ENCODE measurements around the gene ABLIM2.

The ABLIM2 gene

GRCh38 chr4:8101213-8102075 is 57.2 kb downstream of the ABLIM2 start:
- DNase-seq (ENCODE audit: extremely low read depth, insufficient read length) = no peak
- H3K36me3 ChIP-seq (ENCODE audit: control insufficient read depth, insufficient read depth, low read length) = no peaks in the 10 kb centered on the region
- no peak for TF ChIP-seq CTCF (IDR thresholded peaks at IDR 0.05; ENCODE audit: insufficient read depth, low read length, poor library complexity, severe bottlenecking)
- H3K27me3 ChIP-seq (replicated peaks; ENCODE audit: control insufficient read depth, insufficient read depth, low read length) = no peaks in the 10 kb centered on the region; the same call in 1 of the 2 replicates
- H3K4me3 ChIP-seq (replicated peaks; ENCODE audit: low read depth, low read length) = no peak overlapping the region

- no peak for DNase-seq (ENCODE audit: extremely low read depth, insufficient read length)
- no peak for TF ChIP-seq CTCF (IDR thresholded peaks at IDR 0.05; ENCODE audit: insufficient read depth, low read length, poor library complexity, severe bottlenecking)
- Histone ChIP-seq H3K27me3 (replicated peaks; ENCODE audit: control insufficient read depth, insufficient read depth, low read length) (no peaks in the 10 kb centered on the region; the same call in 1 of the 2 replicates), H3K4me3 (replicated peaks; ENCODE audit: low read depth, low read length) (no peak overlapping the region), H3K36me3 (ENCODE audit: control insufficient read depth, insufficient read depth, low read length) (no peaks in the 10 kb centered on the region)
Observed at GRCh38 chr4:8099981-8100464, 58.6 kb downstream of the ABLIM2 start.

GRCh38 chr4:8098506-8098905 is 60.1 kb downstream of the ABLIM2 start:
- no peak overlapping the region for H3K4me3 ChIP-seq (replicated peaks; ENCODE audit: low read depth, low read length)
- H3K36me3 ChIP-seq (ENCODE audit: control insufficient read depth, insufficient read depth, low read length) = no peaks in the 10 kb centered on the region
- DNase-seq (ENCODE audit: extremely low read depth, insufficient read length) = no peak
- TF ChIP-seq CTCF (IDR thresholded peaks at IDR 0.05; ENCODE audit: insufficient read depth, low read length, poor library complexity, severe bottlenecking) = no peak
- no peaks in the 10 kb centered on the region; the same call in 1 of the 2 replicates for H3K27me3 ChIP-seq (replicated peaks; ENCODE audit: control insufficient read depth, insufficient read depth, low read length)

- Histone ChIP-seq H3K4me3 (replicated peaks; ENCODE audit: low read depth, low read length) (no peak overlapping the region), H3K27me3 (replicated peaks; ENCODE audit: control insufficient read depth, insufficient read depth, low read length) (no peaks in the 10 kb centered on the region), H3K36me3 (ENCODE audit: control insufficient read depth, insufficient read depth, low read length) (no peaks in the 10 kb centered on the region)
- TF ChIP-seq CTCF (IDR thresholded peaks at IDR 0.05; ENCODE audit: insufficient read depth, low read length, poor library complexity, severe bottlenecking) = no peak
- DNase-seq (ENCODE audit: extremely low read depth, insufficient read length) = no peak
Observed at GRCh38 chr4:8097721-8098345, 60.8 kb downstream of the ABLIM2 start.

DNA sequence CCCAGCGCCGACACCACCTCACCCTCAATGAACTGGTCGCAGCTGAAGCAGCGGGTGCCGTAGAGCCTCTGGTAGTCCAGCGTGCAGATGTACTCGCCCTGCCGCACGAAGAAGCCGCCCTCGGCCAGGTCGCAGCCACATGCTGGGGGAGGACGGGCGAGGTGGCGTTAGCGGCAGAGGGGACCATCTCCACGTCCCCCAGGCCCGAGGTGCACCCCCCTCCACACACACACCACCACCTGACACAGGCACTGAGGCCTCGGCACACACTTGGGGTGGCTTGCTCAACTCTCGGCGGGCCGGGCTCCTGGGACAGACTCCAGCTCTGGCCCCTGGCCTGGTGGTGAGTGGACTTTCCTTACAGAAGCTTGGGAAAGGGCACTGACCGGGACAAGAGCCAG is 61.5 kb downstream of the ABLIM2 start:
- no peak for DNase-seq (ENCODE audit: extremely low read depth, insufficient read length)
- no peak for TF ChIP-seq CTCF (IDR thresholded peaks at IDR 0.05; ENCODE audit: insufficient read depth, low read length, poor library complexity, severe bottlenecking)
- Histone ChIP-seq H3K4me3 (replicated peaks; ENCODE audit: low read depth, low read length) (no peak overlapping the region), H3K36me3 (ENCODE audit: control insufficient read depth, insufficient read depth, low read length) (no peaks in the 10 kb centered on the region), H3K27me3 (replicated peaks; ENCODE audit: control insufficient read depth, insufficient read depth, low read length) (no peaks in the 10 kb centered on the region)

Data from GM06990 (cell line).